Measurements from ENCODE around the gene TEX44.
"Not testable (repeated sequence)": the region's sequence is repeated elsewhere in the genome, so short reads cannot be mapped to it uniquely, and the experiment has no call there.

Gene TEX44

GRCh38 chr2:231571661-231572191, 20.9 kb upstream of the TEX44 start:
- no peak for DNase-seq (ENCODE audit: low read depth, low spot score)

GRCh38 chr2:231573096-231573495, 19.6 kb upstream of the TEX44 start:
- no peak for DNase-seq (ENCODE audit: low read depth, low spot score)

GRCh38 chr2:231573698-231574421, 18.8 kb upstream of the TEX44 start:
- DNase-seq (ENCODE audit: low read depth, low spot score) = no peak

- no peak for DNase-seq (ENCODE audit: low read depth, low spot score)
Measured at GRCh38 chr2:231575612-231576256, 16.9 kb upstream of the TEX44 start.

GRCh38 chr2:231576465-231576864, 16.2 kb upstream of the TEX44 start:
- DNase-seq (ENCODE audit: low read depth, low spot score) = no peak

- DNase-seq (ENCODE audit: low read depth, low spot score) = not testable (repeated sequence)
Measured at GRCh38 chr2:231578655-231579054, 14.0 kb upstream of the TEX44 start.

GRCh38 chr2:231579560-231579959, 13.1 kb upstream of the TEX44 start:
- DNase-seq (ENCODE audit: low read depth, low spot score) = no peak

- DNase-seq (ENCODE audit: low read depth, low spot score) = no peak
Measured at GRCh38 chr2:231581328-231581727, 11.3 kb upstream of the TEX44 start.

- DNase-seq (ENCODE audit: low read depth, low spot score) = no peak
Measured at GRCh38 chr2:231583982-231584381, 8.7 kb upstream of the TEX44 start.

- not testable (repeated sequence) for DNase-seq (ENCODE audit: low read depth, low spot score)
Measured at GRCh38 chr2:231587744-231588143, 4.9 kb upstream of the TEX44 start.

GRCh38 chr2:231589656-231590055, 3.0 kb upstream of the TEX44 start:
- DNase-seq (ENCODE audit: low read depth, low spot score) = no peak

GRCh38 chr2:231590614-231591013, 2.0 kb upstream of the TEX44 start:
- no peak for DNase-seq (ENCODE audit: low read depth, low spot score)

GRCh38 chr2:231593666-231594065, 1.0 kb downstream of the TEX44 start:
- no peak for DNase-seq (ENCODE audit: low read depth, low spot score)

GRCh38 chr2:231597014-231597611, 4.4 kb downstream of the TEX44 start:
- no peak for DNase-seq (ENCODE audit: low read depth, low spot score)

- DNase-seq (ENCODE audit: low read depth, low spot score) = no peak
Measured at GRCh38 chr2:231597627-231598026, 5.0 kb downstream of the TEX44 start.

GRCh38 chr2:231600619-231601355, 8.1 kb downstream of the TEX44 start:
- DNase-seq (ENCODE audit: low read depth, low spot score) = no peak

- no peak for DNase-seq (ENCODE audit: low read depth, low spot score)
Measured at GRCh38 chr2:231601356-231602229, 8.9 kb downstream of the TEX44 start.

GRCh38 chr2:231602859-231603467, 10.3 kb downstream of the TEX44 start:
- no peak for DNase-seq (ENCODE audit: low read depth, low spot score)

- DNase-seq (ENCODE audit: low read depth, low spot score) = no peak
Measured at GRCh38 chr2:231604101-231604684, 11.5 kb downstream of the TEX44 start.

Measured in brain pericyte (primary cell).